Measurements from ENCODE around the gene SHC3. TPM values are rescaled to one million over a fixed set of nuclear protein-coding genes. Genes with fewer than 3 reads are reported as not detected.
A peak's percentile ranks its signal among the peaks of the same experiment; 100 is the strongest.

Gene SHC3
- total and polyA plus RNA-seq, 9 of the 15 experiments (the other 6 are each of a cell fraction or from before 2014, with no cell fraction given), result not detected

GRCh38 chr9:88971131-88971960, 207.3 kb downstream of the SHC3 start:
- Histone ChIP-seq H3K4me3 (no peak overlapping the region), H3K9ac (ENCODE audit: insufficient read depth in 1 of 2, low read depth in 2 of 2, low read length in 2 of 2) (no peak overlapping the region), H3K27me3 (ENCODE audit: control insufficient read depth in 2 of 2, insufficient read depth in 2 of 2, low read length in 2 of 2) (peaks cover 0 to 4% of the 10 kb centered on the region in 2 experiments; a peak in 1 of 5 replicates), H3K9me1 (ENCODE audit: control insufficient read depth, insufficient read depth, low read length) (no peaks in the 10 kb centered on the region), H3K4me2 (ENCODE audit: insufficient read depth, low read length) (no peak overlapping the region), H3K79me2 (ENCODE audit: control insufficient read depth, insufficient read depth, low read length) (no peaks in the 10 kb centered on the region), H3K9me3 (replicated peaks; ENCODE audit: control insufficient read depth, insufficient read depth, low read depth, low read length) (no peaks in the 10 kb centered on the region), H3K27ac (ENCODE audit: extremely low read depth, low read depth, low read length) (no peak overlapping the region), H2AFZ (ENCODE audit: low read depth, low read length) (0 out of 2 replicates have a peak overlapping the region, but pooled peaks have one; percentile 23), H3K36me3 (ENCODE audit: control insufficient read depth, insufficient read depth, low read length) (no peaks in the 10 kb centered on the region), H4K20me1 (replicated peaks; ENCODE audit: control insufficient read depth, insufficient read depth, low read length) (no peaks in the 10 kb centered on the region), H3K4me1 (replicated peaks in 1 of 2; ENCODE audit: control insufficient read depth in 2 of 2, insufficient read depth in 2 of 2, low read length in 2 of 2) (peaks cover 0 to 3% of the 10 kb centered on the region in 2 experiments; a peak in 1 of 5 replicates)
- in situ Hi-C loops (cut with MboI) (no loop called here), intact Hi-C loops (cut with micrococcal nuclease) (no loop called here)
- ATAC-seq (peak; percentile 61), DNase-seq (ENCODE audit: extremely low read depth in 1 of 4, low spot score in 3 of 4) (no peak), FAIRE-seq (no peak)
- BruUV-seq (replicated peaks), result no TSS peak
- ChIA-PET CTCF (ENCODE audit: low intra/inter-chr PET ratio) (no interaction called here), POLR2A (interaction anchor here (1.2 kb wide), 1 partner anchor 11 kb away, joined by 3 read pairs; no protein-coding TSS in a partner anchor)
- TF ChIP-seq SMAD4 (CRISPR knock-in tag; conservative IDR thresholded peaks at IDR 0.05), result no peak
- no peak for TF ChIP-seq POLR2A (conservative IDR thresholded peaks at IDR 0.05)
- TF ChIP-seq CTCF (IDR thresholded peaks at IDR 0.05 in 2 of 3, conservative IDR thresholded peaks at IDR 0.05 in 1 of 3; ENCODE audit: insufficient read depth in 2 of 3, low read depth in 1 of 3, low read length in 3 of 3), result 0 out of 6 replicates have a peak, but pooled peaks of 1 of the 3 experiments have one; percentile 4
- WGBS (ENCODE audit: insufficient coverage, low coverage, missing lambda C conversion rate), result 51% methylated on average over 18 of the region's 23 CpGs
